Measurements from ENCODE around the gene NFE2L1.

Gene NFE2L1

DNA sequence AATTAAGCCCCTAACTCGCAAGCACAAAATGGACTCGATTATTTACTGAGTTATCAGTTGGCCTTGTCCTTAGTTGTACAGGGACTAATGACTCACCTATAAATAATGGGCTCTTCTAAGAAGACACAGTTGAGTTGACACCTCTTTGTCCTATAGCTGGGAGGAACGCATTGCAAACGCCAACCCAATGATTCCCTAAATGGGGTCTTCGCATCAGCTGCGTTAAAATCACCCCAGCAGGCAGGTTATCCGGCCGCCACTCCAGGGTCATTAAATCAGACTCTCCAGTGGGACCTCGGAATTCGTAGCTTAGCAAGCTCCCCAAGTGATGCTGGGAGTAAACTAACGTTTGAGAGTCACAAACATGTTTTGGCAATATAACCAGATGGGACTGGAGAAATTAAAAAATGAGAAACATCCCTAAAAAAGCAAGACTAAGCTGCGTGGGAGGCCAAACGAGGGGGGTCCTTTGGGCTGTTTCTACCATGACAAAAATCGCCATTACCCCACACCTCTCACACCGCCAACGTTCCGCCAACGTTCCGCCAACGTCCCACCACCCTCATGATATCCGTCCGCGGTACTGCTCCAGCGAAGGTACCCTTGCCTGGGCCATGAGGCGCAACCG is 932 bp upstream of the NFE2L1 start:
- no peak for DNase-seq (ENCODE audit: low read depth in 2 of 2)

DNA sequence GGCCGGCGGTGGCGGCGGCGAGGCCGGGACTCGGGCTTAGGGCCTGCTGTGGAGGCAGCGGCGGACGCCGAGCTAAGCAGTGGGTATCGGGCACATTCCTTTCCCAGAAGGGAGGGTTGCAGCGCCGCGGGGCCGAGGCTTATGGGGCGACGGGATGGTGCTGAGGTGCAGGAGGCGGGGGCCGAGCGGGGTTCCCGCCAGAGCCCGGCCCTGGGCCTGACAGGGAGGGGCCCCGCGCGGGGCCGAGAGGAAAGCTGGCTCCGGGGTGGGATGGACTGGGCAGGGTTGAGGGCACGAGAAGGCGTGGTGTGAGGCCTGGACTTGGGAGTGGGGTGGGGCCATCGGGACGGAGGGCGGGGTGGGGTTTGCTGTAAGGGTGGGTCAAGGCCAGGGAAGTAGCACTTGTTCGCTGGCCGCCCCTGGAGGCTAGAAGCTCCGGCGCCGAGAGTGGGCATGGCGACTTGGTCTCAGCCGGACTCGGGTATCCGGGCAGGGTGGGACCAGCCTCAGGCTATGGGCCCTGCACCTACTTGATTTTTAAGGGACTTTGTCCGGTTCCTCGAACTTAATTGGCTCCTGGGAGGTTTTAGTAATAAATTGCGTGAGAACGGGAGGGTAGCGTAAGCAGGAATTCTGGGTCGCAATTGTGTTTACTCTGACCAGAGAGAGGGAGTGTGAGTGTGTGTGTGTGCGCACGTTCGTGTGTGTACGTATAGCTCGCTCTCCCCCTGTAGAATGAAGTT is 396 bp downstream of the NFE2L1 start:
- no peak for DNase-seq (ENCODE audit: low read depth in 2 of 2)

- no peak for DNase-seq (ENCODE audit: low read depth in 2 of 2)
These were observed 3.1 kb downstream of the NFE2L1 start for GRCh38 chr17:48051283-48051682.

DNA sequence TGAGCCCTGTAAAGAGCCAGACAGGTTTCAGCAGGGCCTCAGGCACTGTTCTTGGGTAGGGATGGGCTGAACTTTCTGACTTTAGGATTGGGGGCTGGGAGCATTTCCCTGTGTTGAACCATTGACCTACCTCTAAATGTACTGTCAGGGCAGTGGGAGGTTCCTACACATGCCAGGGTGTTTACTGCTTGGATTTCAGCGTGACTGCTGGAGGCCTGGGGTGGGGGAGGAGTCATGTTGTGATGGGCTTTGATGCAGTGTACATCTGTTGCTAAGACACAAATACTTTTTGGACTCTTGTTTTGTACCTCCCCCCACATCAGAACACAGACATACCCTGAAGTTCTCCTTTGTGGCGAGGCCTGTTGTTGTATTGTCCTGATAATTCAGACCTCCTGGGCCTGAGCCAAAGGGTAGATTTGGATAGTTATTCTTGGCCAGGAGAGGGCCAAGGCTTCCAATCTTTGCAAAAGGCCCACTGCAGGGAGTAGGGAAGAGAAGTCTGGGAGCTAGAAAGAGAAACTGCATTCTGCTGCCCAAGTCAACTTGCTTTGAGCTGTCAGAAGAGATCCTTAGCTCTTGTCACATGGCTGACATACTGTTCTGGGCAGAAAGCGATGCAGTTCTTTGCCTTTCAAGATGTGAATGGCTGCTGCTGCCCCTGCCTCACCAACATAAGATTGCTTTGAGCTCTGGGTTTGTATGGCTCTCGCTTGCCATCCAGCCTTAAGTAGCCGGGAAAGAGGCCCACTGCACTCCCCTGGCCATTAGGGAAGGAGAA is 3.7 kb downstream of the NFE2L1 start:
- DNase-seq (ENCODE audit: low read depth in 2 of 2): no peak

GRCh38 chr17:48052956-48053757 is 5.0 kb downstream of the NFE2L1 start:
- no peak for DNase-seq (ENCODE audit: low read depth in 2 of 2)

DNA sequence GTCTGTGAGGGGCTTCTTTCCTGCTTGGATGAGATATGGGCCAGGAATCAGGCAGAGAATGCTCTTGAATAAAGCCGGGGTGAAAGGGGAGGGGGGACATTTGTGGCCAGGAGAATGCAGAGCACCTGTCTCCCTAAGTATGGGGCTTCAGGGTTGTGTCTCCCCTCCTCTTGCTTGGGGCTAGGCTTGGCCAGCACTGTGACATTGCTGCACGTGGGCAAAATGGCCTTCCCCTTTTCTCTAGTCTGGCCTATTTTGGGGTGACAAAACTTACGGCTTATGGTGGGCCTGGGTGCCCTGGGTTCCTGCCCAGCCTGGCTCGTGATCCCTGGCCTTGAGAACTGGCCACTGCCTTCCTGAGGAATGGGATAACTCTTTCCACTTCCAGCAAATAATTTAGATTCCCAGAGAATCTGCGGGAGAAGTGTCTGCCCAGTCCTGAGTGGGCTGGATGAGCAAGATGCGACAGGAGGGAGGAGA is 5.6 kb downstream of the NFE2L1 start:
- DNase-seq (ENCODE audit: low read depth in 2 of 2): no peak

- no peak for DNase-seq (ENCODE audit: low read depth in 2 of 2)
These were observed 6.4 kb downstream of the NFE2L1 start for GRCh38 chr17:48054238-48055185.

DNA sequence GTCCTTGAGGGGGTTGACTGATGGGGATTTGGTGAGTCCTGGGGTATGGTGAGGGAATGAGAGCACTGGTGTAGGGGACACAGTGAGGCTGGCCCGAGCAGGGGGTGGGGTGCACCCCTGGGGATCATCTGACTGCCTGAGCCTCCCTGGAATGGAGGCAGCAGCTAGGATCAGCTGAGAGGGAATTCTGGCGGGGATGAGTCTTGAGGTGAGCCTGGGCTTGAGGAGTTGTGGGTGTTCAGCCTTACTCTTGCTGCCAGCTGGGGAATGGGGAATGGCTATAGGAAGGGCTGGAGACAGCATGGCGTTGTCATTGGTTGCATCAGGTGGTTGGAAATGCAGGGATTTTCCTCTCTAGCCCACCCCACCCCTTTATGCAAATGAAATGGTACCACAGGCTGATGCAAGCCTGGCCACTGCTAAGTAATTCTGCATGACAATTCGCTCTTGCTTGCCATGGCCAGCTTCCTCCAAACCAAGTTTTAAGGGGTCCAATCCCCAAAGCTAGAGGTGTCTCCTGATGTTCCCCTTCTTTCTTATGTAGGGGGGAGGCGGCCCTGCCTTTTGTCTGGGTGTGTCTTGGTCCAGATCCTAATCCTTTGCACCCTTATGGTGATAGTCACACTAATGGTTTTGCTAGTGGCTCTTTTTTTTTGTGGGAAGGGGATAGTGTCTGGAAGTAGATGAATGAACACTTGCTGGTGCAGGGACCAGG is 7.5 kb downstream of the NFE2L1 start:
- no peak for DNase-seq (ENCODE audit: low read depth in 2 of 2)

DNA sequence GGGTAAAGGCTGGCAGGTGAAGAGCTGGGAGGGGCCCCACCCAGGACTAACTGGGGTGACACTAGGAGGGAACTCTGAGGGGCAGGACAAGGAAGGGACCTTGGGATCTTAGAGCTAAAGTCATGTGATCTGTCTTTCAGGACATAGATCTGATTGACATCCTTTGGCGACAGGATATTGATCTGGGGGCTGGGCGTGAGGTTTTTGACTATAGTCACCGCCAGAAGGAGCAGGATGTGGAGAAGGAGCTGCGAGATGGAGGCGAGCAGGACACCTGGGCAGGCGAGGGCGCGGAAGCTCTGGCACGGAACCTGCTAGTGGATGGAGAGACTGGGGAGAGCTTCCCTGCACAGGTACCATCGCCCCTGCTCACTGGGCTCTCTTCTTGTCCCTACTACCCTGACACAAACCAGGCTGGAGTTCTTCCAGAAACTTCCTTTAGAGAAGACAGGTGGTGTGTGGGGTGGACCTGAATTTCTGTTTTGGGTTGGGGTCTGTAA is 8.1 kb downstream of the NFE2L1 start:
- no peak for DNase-seq (ENCODE audit: low read depth in 2 of 2)

GRCh38 chr17:48056879-48057278 is 8.7 kb downstream of the NFE2L1 start:
- DNase-seq (ENCODE audit: low read depth in 2 of 2): no peak

GRCh38 chr17:48057626-48058025 is 9.5 kb downstream of the NFE2L1 start:
- DNase-seq (ENCODE audit: low read depth in 2 of 2): no peak

DNA sequence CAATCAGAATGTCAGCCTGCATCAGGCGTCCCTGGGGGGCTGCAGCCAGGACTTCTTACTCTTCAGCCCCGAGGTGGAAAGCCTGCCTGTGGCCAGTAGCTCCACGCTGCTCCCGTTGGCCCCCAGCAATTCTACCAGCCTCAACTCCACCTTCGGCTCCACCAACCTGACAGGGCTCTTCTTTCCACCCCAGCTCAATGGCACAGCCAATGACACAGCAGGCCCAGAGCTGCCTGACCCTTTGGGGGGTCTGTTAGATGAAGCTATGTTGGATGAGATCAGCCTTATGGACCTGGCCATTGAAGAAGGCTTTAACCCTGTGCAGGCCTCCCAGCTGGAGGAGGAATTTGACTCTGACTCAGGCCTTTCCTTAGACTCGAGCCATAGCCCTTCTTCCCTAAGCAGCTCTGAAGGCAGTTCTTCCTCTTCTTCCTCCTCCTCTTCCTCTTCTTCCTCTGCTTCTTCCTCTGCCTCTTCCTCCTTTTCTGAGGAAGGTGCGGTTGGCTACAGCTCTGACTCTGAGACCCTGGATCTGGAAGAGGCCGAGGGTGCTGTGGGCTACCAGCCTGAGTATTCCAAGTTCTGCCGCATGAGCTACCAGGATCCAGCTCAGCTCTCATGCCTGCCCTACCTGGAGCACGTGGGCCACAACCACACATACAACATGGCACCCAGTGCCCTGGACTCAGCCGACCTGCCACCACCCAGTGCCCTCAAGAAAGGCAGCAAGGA is 10.4 kb downstream of the NFE2L1 start:
- DNase-seq (ENCODE audit: low read depth in 2 of 2): no peak

GRCh38 chr17:48059125-48059668 is 11.0 kb downstream of the NFE2L1 start:
- DNase-seq (ENCODE audit: low read depth in 2 of 2): no peak

DNA sequence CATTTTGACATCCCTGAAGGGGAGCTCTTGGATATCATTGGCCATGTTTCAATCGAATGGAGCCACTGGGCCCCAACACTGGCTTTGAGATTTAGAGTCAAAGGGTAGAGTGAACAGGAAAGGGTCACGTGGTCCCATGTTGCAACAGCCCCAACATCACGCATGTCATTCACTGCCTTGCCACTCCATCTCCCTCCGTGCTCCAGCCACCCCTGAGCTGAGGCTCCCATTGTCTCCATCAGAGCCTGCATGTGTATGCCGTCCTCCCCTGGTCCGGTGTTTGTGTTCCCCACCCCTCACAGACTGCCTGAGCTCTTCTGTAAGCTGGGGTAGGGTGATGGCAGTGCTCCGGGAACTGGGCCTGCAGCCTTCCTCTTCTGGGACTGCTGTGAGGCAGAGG is 12.1 kb downstream of the NFE2L1 start:
- DNase-seq (ENCODE audit: low read depth in 2 of 2): no peak

DNA sequence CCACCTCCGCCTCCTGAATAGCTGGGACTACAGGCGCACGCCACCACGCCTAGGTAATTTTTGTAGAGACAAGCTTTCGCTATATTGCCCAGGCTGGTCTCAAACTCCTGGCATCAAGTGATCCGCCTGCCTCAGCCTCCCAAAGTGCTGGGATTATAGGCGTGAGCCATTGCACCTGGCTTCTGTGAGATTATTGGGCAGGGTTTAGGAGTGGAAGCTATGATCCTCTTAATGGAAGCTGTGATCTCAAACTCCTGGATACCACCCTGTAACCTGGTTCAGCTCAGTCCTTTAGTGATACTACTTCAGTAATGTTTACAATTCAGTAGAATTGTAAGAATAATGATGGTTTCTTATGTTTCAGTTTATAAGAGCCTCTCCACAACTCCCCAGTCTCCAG is 14.1 kb downstream of the NFE2L1 start:
- DNase-seq (ENCODE audit: low read depth in 2 of 2): no peak

- no peak for DNase-seq (ENCODE audit: low read depth in 2 of 2)
These were observed 16.5 kb downstream of the NFE2L1 start for GRCh38 chr17:48064638-48065037.

DNA sequence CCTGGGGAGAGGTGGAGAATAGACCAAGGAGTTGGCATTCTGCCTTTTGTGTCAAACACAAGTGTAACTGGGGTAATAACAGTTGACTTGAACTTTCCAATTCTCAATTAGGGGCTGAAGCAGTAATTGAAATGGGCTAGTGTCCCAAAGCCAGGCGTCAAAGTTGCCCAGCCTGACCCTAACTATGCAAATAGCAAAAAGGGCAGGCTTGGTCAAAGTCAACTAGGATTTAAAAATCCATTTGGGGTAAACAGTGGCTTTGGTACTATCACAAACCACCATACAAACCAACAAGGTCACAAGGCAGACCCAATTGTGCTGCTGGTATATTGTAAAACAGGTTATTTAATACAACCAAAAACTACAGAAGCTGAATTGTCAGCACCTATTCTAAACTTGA is 18.0 kb downstream of the NFE2L1 start:
- no peak for DNase-seq (ENCODE audit: low read depth in 2 of 2)

DNA sequence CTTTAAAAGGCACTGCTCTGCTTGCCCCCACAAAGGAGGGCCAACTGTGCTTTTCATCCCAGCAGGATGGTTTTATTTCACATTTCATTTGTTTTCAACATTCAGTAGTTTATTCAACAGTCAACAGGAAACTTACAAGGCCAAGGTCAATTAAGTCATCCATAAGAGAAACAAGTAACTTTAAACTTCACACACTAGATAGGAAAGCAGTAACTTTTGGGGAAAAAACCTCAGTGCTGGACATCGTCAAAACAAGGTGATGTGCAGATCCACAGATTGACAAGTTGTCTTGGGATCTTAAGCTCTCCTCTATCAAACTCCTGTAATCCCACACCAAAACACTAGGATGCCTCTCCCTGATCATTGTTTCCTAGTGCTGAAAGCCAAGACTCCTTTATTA is 18.5 kb downstream of the NFE2L1 start:
- DNase-seq (ENCODE audit: low read depth in 2 of 2): no peak

- no peak for DNase-seq (ENCODE audit: low read depth in 2 of 2)
These were observed 19.1 kb downstream of the NFE2L1 start for GRCh38 chr17:48067245-48067644.
